Mesendoderm (in vitro differentiated cells): ENCODE measurements around the gene B4GALT6.

ENCODE experiments used
- DNase-seq: peaks from one replicate; pipeline ENCODE4 v3.0.0; 2013
- H2AK5ac ChIP-seq: 2 replicates; pipeline ENCODE4 v1.6.1; 2013; ENCODE audit warnings: low read length, inconsistent platforms
- H2BK120ac ChIP-seq: 2 replicates; pipeline ENCODE4 v1.6.1; 2013; ENCODE audit warnings: low read depth, mild to moderate bottlenecking, low read length, moderate library complexity, mixed read lengths
- H2BK15ac ChIP-seq: replicated peaks from 2 replicates; pipeline ENCODE4 v1.6.1; 2013; ENCODE audit warnings: low read depth, mild to moderate bottlenecking, moderate library complexity
- H2BK5ac ChIP-seq: 2 replicates; pipeline ENCODE4 v1.6.1; 2013; ENCODE audit warnings: low read length, inconsistent platforms
- H3K18ac ChIP-seq: 2 replicates; pipeline ENCODE4 v1.6.1; 2013; ENCODE audit warnings: mild to moderate bottlenecking, low read length, mixed read lengths
- H3K23ac ChIP-seq: one replicate; pipeline ENCODE4 v1.6.1; 2013; ENCODE audit warnings: low read length
- H3K27ac ChIP-seq: 2 replicates; pipeline ENCODE4 v1.5.1; 2013; ENCODE audit warnings: low read depth, mild to moderate bottlenecking, inconsistent platforms, low read length, moderate library complexity
- H3K27me3 ChIP-seq: 2 replicates; pipeline ENCODE4 v1.6.1; 2013; ENCODE audit warnings: low read length, control low read depth, mild to moderate bottlenecking, inconsistent platforms; ENCODE audit not compliant: insufficient read depth, poor library complexity
- H3K36me3 ChIP-seq: 2 replicates; pipeline ENCODE4 v1.6.1; 2013; ENCODE audit warnings: low read length, inconsistent platforms; ENCODE audit not compliant: control insufficient read depth, insufficient read depth
- H3K4ac ChIP-seq: one replicate; pipeline ENCODE4 v1.6.1; 2013; ENCODE audit warnings: low read depth, mild to moderate bottlenecking, low read length, moderate library complexity
- H3K4me1 ChIP-seq: 2 replicates; pipeline ENCODE4 v1.6.1; 2013; ENCODE audit warnings: low read depth, low read length, inconsistent platforms; ENCODE audit not compliant: control insufficient read depth
- H3K4me2 ChIP-seq: 2 replicates; pipeline ENCODE4 v1.6.1; 2013; ENCODE audit warnings: low read length
- H3K4me3 ChIP-seq: 2 replicates; pipeline ENCODE4 v1.5.1; 2013; ENCODE audit warnings: mild to moderate bottlenecking, low read length
- H3K56ac ChIP-seq: one replicate; pipeline ENCODE4 v1.6.1; 2013; ENCODE audit warnings: low read length
- H3K79me1 ChIP-seq: 2 replicates; pipeline ENCODE4 v1.6.1; 2013; ENCODE audit warnings: low read length, inconsistent platforms
- H3K79me2 ChIP-seq: 2 replicates; pipeline ENCODE4 v1.6.1; 2013; ENCODE audit warnings: mild to moderate bottlenecking, low read length; ENCODE audit not compliant: control insufficient read depth, insufficient read depth
- H3K9ac ChIP-seq: 2 replicates; pipeline ENCODE4 v1.6.1; 2013; ENCODE audit warnings: low read length, inconsistent platforms
- H4K5ac ChIP-seq: one replicate; pipeline ENCODE4 v1.6.1; 2013; ENCODE audit warnings: low read length
- H4K8ac ChIP-seq: one replicate; pipeline ENCODE4 v1.6.1; 2013; ENCODE audit warnings: low read depth, mild to moderate bottlenecking, control low read depth, low read length, moderate library complexity
- WGBS: extraction: QIAGEN DNeasy Blood & Tissue Kit; methylation state at CpG from one replicate; pipeline ENCODE4 v1.1.7; 2013; ENCODE audit warnings: low lambda C conversion rate, missing lambda C conversion rate; ENCODE audit not compliant: insufficient coverage; ENCODE audit errors: extremely low coverage; 5-methylcytosine and 5-hydroxymethylcytosine counted together

B4GALT6 gene

GRCh38 chr18:31656754-31657153, 27.6 kb downstream of the B4GALT6 start:
- H4K8ac ChIP-seq, result peak overlapping the region; percentile 56
- H3K4me3 ChIP-seq, result no peak overlapping the region
- no peak overlapping the region for H2BK15ac ChIP-seq
- H3K79me1 ChIP-seq, result peaks cover 2% of the 10 kb centered on the region
- no peaks in the 10 kb centered on the region for H3K36me3 ChIP-seq
- no peak overlapping the region for H4K5ac ChIP-seq
- WGBS, result no CpG with 5 or more reads among the region's 2 CpGs
- H3K79me2 ChIP-seq, result no peaks in the 10 kb centered on the region
- no peak overlapping the region for H3K4ac ChIP-seq
- no peak overlapping the region for H3K18ac ChIP-seq
- H2BK5ac ChIP-seq, result no peak overlapping the region
- no peak overlapping the region for H3K56ac ChIP-seq
- H3K27ac ChIP-seq, result no peak overlapping the region
- H3K9ac ChIP-seq, result no peak overlapping the region
- no peak overlapping the region for H2AK5ac ChIP-seq
- no peaks in the 10 kb centered on the region for H3K4me1 ChIP-seq
- no peak for DNase-seq
- H2BK120ac ChIP-seq, result no peak overlapping the region
- no peak overlapping the region for H3K23ac ChIP-seq
- no peak overlapping the region for H3K4me2 ChIP-seq
- no peaks in the 10 kb centered on the region for H3K27me3 ChIP-seq

- H4K8ac ChIP-seq, result no peak overlapping the region
- no peak overlapping the region for H4K5ac ChIP-seq
- no peak overlapping the region for H2BK5ac ChIP-seq
- H3K23ac ChIP-seq, result no peak overlapping the region
- no peak for DNase-seq
- no peak overlapping the region for H2AK5ac ChIP-seq
- no peaks in the 10 kb centered on the region for H3K79me2 ChIP-seq
- H3K27me3 ChIP-seq, result no peaks in the 10 kb centered on the region
- no peak overlapping the region for H3K4ac ChIP-seq
- H2BK120ac ChIP-seq, result no peak overlapping the region
- H3K4me2 ChIP-seq, result no peak overlapping the region
- H3K56ac ChIP-seq, result no peak overlapping the region
- H3K36me3 ChIP-seq, result no peaks in the 10 kb centered on the region
- H2BK15ac ChIP-seq, result no peak overlapping the region
- H3K79me1 ChIP-seq, result peaks cover 2% of the 10 kb centered on the region
- H3K4me3 ChIP-seq, result no peak overlapping the region
- H3K4me1 ChIP-seq, result peaks cover 2% of the 10 kb centered on the region
- WGBS, result no CpG with 5 or more reads among the region's 4 CpGs
- no peak overlapping the region for H3K9ac ChIP-seq
- no peak overlapping the region for H3K27ac ChIP-seq
- no peak overlapping the region for H3K18ac ChIP-seq
Observed at GRCh38 chr18:31655354-31655753, 29.0 kb downstream of the B4GALT6 start.

GRCh38 chr18:31652877-31653276, 31.5 kb downstream of the B4GALT6 start:
- H2BK5ac ChIP-seq, result no peak overlapping the region
- no peak overlapping the region for H3K4me3 ChIP-seq
- H2BK15ac ChIP-seq, result no peak overlapping the region
- H2BK120ac ChIP-seq, result no peak overlapping the region
- no peak overlapping the region for H3K23ac ChIP-seq
- peaks cover 3% of the 10 kb centered on the region for H3K4me1 ChIP-seq
- no peaks in the 10 kb centered on the region for H3K27me3 ChIP-seq
- H2AK5ac ChIP-seq, result no peak overlapping the region
- no peak for DNase-seq
- no peak overlapping the region for H3K9ac ChIP-seq
- no peak overlapping the region for H3K56ac ChIP-seq
- H4K5ac ChIP-seq, result no peak overlapping the region
- H3K4me2 ChIP-seq, result no peak overlapping the region
- no peak overlapping the region for H4K8ac ChIP-seq
- no peak overlapping the region for H3K18ac ChIP-seq
- no peaks in the 10 kb centered on the region for H3K79me1 ChIP-seq
- no peak overlapping the region for H3K4ac ChIP-seq
- WGBS, result no CpG with 5 or more reads among the region's 3 CpGs
- H3K79me2 ChIP-seq, result no peaks in the 10 kb centered on the region
- H3K27ac ChIP-seq, result no peak overlapping the region
- no peaks in the 10 kb centered on the region for H3K36me3 ChIP-seq

- no peak overlapping the region for H3K4me2 ChIP-seq
- H2BK15ac ChIP-seq, result no peak overlapping the region
- H3K4ac ChIP-seq, result no peak overlapping the region
- no peak for DNase-seq
- no peak overlapping the region for H2BK5ac ChIP-seq
- H3K79me2 ChIP-seq, result no peaks in the 10 kb centered on the region
- no peak overlapping the region for H2BK120ac ChIP-seq
- no peak overlapping the region for H2AK5ac ChIP-seq
- peaks cover 4% of the 10 kb centered on the region for H3K4me1 ChIP-seq
- H3K56ac ChIP-seq, result no peak overlapping the region
- no CpG with 5 or more reads among the region's 9 CpGs for WGBS
- no peak overlapping the region for H3K18ac ChIP-seq
- no peaks in the 10 kb centered on the region for H3K79me1 ChIP-seq
- H4K5ac ChIP-seq, result no peak overlapping the region
- H3K27me3 ChIP-seq, result no peaks in the 10 kb centered on the region
- H3K27ac ChIP-seq, result no peak overlapping the region
- no peak overlapping the region for H4K8ac ChIP-seq
- H3K4me3 ChIP-seq, result no peak overlapping the region
- H3K9ac ChIP-seq, result no peak overlapping the region
- no peaks in the 10 kb centered on the region for H3K36me3 ChIP-seq
- no peak overlapping the region for H3K23ac ChIP-seq
Observed at GRCh38 chr18:31652357-31652756, 32.0 kb downstream of the B4GALT6 start.

GRCh38 chr18:31651369-31651768, 33.0 kb downstream of the B4GALT6 start:
- H3K23ac ChIP-seq, result no peak overlapping the region
- H3K56ac ChIP-seq, result no peak overlapping the region
- no peaks in the 10 kb centered on the region for H3K36me3 ChIP-seq
- H3K27ac ChIP-seq, result no peak overlapping the region
- H2BK5ac ChIP-seq, result no peak overlapping the region
- H3K4me2 ChIP-seq, result no peak overlapping the region
- H2BK120ac ChIP-seq, result no peak overlapping the region
- no peak overlapping the region for H4K5ac ChIP-seq
- H3K18ac ChIP-seq, result no peak overlapping the region
- no peak overlapping the region for H2BK15ac ChIP-seq
- no peaks in the 10 kb centered on the region for H3K79me1 ChIP-seq
- H3K4me3 ChIP-seq, result no peak overlapping the region
- no peaks in the 10 kb centered on the region for H3K79me2 ChIP-seq
- no peak overlapping the region for H4K8ac ChIP-seq
- DNase-seq, result peak; percentile 23
- H2AK5ac ChIP-seq, result no peak overlapping the region
- H3K9ac ChIP-seq, result no peak overlapping the region
- peaks cover 11% of the 10 kb centered on the region for H3K4me1 ChIP-seq
- no CpG with 5 or more reads among the region's 4 CpGs for WGBS
- H3K27me3 ChIP-seq, result no peaks in the 10 kb centered on the region
- H3K4ac ChIP-seq, result no peak overlapping the region

- no peaks in the 10 kb centered on the region for H3K27me3 ChIP-seq
- no CpG with 5 or more reads among the region's 4 CpGs for WGBS
- H3K9ac ChIP-seq, result no peak overlapping the region
- no peak for DNase-seq
- no peak overlapping the region for H2BK5ac ChIP-seq
- H3K18ac ChIP-seq, result peak overlapping the region; percentile 46
- H3K36me3 ChIP-seq, result no peaks in the 10 kb centered on the region
- no peak overlapping the region for H4K8ac ChIP-seq
- no peak overlapping the region for H3K23ac ChIP-seq
- H2BK15ac ChIP-seq, result no peak overlapping the region
- no peaks in the 10 kb centered on the region for H3K79me2 ChIP-seq
- H3K79me1 ChIP-seq, result peaks cover 2% of the 10 kb centered on the region
- no peak overlapping the region for H2AK5ac ChIP-seq
- H3K4me1 ChIP-seq, result peaks cover 11% of the 10 kb centered on the region
- no peak overlapping the region for H4K5ac ChIP-seq
- no peak overlapping the region for H3K27ac ChIP-seq
- no peak overlapping the region for H2BK120ac ChIP-seq
- H3K4me3 ChIP-seq, result no peak overlapping the region
- no peak overlapping the region for H3K56ac ChIP-seq
- H3K4ac ChIP-seq, result no peak overlapping the region
- H3K4me2 ChIP-seq, result no peak overlapping the region
Observed at GRCh38 chr18:31649978-31650719, 34.2 kb downstream of the B4GALT6 start.
